Lower leg skin (tissue), 4 donors: Measurements from ENCODE around the gene BRD3. TPM values are rescaled to one million over a fixed set of nuclear protein-coding genes. Genes with fewer than 3 reads are reported as not detected.

Experiments
- DNase-seq, 2 donors: peaks; one replicate each; pipeline ENCODE4 v3.0.0-alpha.2; 2019; ENCODE audit warnings: low spot score in 2 of 2
- H3K4me3 ChIP-seq: fragments of 200-600 bp; sonication (generic); 2 replicates; pipeline ENCODE4 v1.5.1; 2017; ENCODE audit warnings: mild to moderate bottlenecking, low read depth; ENCODE audit not compliant: poor library complexity, severe bottlenecking
- POLR2A ChIP-seq, 2 donors: fragments of 450-650 bp; IDR thresholded peaks; one replicate each; pipeline ENCODE4 v1.6.1; 2016 to 2017; ENCODE audit warnings: antibody characterized with exemption in 2 of 2, mild to moderate bottlenecking in 1 of 2, moderate library complexity in 1 of 2
- WGBS, 2 donors: methylation state at CpG; one replicate each; pipeline ENCODE4 v1.1.5; 2018; 5-methylcytosine and 5-hydroxymethylcytosine counted together
- intact Hi-C: fragments of 100-400 bp; cut with DNase I; formaldehyde crosslinking; loops from one replicate; pipeline ENCODE4 v1.15.0; 2023; ENCODE audit warnings: low total_unique reads
- total RNA-seq, 4 donors: library from RNA; depleted of rRNA; stranded (reverse); fragments of >200 nt; gene quantifications; one replicate each; pipeline ENCODE4 v1.1.0, GENCODE V29; 2016
- TF ChIP-seq, protein P1 (sequence below), 3 donors: fragments of 450-650 bp; IDR thresholded peaks; one replicate each; pipeline ENCODE4 v1.5.1; 2016; ENCODE audit warnings: antibody characterized with exemption in 3 of 3, mild to moderate bottlenecking in 3 of 3, moderate library complexity in 2 of 3

Gene BRD3
- total RNA-seq, 4 donors from 2014 or later = 18.5 to 59.9 (median 26.7) TPM

- intact Hi-C loops = no loop called here
- no peak for TF ChIP-seq POLR2A (IDR thresholded peaks at IDR 0.05)
- H3K4me3 ChIP-seq = no peak overlapping the region
- 70 to 83% methylated on average over 11 to 12 of the region's 12 CpGs for WGBS, 2 donors
- DNase-seq = peak in 1 of 2 donors; percentile 83
Observed at GRCh38 chr9:134069480-134070399, 1.9 kb upstream of the BRD3 start.

DNA sequence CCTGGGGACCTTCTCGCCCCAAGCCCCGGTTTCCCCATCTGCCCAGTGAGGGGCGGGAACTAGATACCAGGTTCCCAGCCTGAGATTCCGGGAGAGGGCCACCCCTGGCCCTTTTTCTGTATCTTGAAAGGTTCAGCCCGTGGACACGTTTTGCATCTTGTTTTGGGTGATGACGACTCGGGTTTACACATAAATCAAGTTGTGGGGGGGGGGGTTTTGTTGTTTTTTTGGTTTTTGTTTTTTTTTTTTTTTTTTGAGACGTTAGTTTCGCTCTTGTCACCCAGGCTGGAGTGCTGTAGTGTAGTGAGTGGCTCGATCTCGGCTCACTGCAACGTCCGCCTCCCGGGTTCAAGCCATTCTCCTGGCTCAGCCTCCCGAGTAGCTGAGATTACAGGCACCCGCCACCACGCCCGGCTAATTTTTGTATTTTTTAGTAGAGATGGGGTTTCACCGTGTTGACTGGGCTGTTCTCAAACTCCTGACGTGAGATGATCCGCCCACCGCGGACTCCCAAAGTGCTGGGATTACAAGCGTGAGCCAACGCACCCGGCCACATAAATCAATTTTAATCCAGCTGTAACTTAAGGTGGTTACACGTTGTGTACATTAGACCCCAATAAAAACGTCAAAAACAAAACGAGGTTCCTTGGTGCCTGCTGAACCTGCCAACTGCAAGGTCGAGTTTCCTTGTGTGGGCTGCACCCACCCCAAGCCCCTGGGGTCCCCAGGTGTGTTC is 1.1 kb upstream of the BRD3 start:
- TF ChIP-seq, protein P1, sequence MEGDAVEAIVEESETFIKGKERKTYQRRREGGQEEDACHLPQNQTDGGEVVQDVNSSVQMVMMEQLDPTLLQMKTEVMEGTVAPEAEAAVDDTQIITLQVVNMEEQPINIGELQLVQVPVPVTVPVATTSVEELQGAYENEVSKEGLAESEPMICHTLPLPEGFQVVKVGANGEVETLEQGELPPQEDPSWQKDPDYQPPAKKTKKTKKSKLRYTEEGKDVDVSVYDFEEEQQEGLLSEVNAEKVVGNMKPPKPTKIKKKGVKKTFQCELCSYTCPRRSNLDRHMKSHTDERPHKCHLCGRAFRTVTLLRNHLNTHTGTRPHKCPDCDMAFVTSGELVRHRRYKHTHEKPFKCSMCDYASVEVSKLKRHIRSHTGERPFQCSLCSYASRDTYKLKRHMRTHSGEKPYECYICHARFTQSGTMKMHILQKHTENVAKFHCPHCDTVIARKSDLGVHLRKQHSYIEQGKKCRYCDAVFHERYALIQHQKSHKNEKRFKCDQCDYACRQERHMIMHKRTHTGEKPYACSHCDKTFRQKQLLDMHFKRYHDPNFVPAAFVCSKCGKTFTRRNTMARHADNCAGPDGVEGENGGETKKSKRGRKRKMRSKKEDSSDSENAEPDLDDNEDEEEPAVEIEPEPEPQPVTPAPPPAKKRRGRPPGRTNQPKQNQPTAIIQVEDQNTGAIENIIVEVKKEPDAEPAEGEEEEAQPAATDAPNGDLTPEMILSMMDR (IDR thresholded peaks at IDR 0.05) = no peak
- TF ChIP-seq POLR2A (IDR thresholded peaks at IDR 0.05) = no peak
- DNase-seq = peak in 1 of 2 donors; percentile 87
- WGBS, 2 donors = 13 to 17% methylated on average over 30 to 31 of the region's 31 CpGs
- intact Hi-C loops = no loop called here
- peak overlapping the region; percentile 65 for H3K4me3 ChIP-seq

DNA sequence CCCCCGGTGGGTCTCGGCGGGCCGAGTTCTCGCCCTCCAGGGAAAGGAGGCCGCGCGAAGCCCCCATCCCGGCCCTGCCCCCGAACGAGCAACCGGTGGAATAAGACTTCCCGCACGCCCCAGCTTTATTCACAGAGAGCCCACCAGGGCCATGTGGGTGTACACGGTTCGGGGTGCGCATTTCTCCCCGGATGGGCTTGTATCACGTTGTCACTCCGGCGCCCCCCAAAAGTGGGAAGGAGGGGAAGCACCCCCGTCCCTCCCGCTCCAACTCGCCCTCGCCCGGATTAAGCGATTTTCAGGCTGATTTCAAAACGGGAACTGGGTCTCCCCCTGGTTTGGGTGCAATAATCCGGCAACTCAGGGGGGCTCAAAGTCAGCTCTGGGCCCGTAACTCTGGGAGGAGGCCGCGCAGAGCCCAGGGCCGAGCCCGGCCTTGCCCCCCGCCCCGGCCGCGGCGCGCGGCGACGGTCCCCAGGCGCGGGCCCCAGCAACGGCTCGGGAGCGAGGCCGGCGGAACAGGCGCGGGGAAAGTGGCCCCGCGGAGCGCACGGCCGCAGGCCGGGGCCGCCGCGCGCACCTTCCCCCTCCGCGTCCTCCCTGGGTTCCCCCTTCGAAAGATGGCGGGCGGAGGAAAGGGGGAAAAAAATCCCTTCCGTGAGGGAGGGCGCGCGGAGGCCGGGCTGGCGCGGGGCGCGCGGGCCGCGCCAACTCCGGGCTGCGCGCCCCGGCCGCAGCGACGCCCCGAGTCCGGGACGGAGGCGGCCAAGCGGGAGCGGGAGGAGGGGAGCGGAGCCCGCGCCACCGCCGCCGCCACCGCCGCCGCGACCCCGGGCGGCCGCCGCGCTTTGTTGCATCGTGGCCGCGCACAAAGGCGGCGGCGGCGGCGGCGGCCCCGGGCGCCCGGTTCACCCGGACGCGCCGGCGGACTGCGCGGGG is 644 bp downstream of the BRD3 start:
- H3K4me3 ChIP-seq = peak overlapping the region; percentile 64
- peak in 1 of 2 donors; percentile 85 for DNase-seq
- intact Hi-C loops = no loop called here
- TF ChIP-seq POLR2A (IDR thresholded peaks at IDR 0.05) = no peak
- TF ChIP-seq, protein P1 (IDR thresholded peaks at IDR 0.05) = no peak
- whole genome bisulfite sequencing, 2 donors = 0% methylated on average over 30 to 89 of the region's 126 CpGs

DNA sequence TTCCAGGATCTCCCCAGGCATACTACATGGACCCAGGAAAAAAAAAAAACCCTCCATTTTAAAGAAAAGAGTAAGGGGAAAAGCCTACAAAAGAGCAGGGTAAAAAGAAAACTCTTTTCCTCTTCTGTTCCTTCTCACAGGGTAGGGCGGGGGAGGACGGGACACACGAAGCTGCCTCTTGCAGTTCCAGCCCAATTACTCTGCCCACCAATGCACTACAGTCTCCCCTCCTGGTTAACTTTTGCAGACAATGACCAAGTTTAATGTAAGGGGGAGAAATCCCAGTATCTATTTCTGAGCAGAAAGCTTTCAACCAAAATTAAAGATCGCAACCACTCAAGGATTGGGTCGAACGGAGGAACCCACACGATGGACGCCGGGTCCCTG is 1.3 kb downstream of the BRD3 start:
- peak overlapping the region; percentile 64 for H3K4me3 ChIP-seq
- intact Hi-C loops = no loop called here
- TF ChIP-seq POLR2A (IDR thresholded peaks at IDR 0.05) = no peak
- TF ChIP-seq, protein P1 (IDR thresholded peaks at IDR 0.05) = no peak
- DNase-seq = no peak
- WGBS, 2 donors = 0 to 3% methylated on average over 9 of the region's 9 CpGs

DNA sequence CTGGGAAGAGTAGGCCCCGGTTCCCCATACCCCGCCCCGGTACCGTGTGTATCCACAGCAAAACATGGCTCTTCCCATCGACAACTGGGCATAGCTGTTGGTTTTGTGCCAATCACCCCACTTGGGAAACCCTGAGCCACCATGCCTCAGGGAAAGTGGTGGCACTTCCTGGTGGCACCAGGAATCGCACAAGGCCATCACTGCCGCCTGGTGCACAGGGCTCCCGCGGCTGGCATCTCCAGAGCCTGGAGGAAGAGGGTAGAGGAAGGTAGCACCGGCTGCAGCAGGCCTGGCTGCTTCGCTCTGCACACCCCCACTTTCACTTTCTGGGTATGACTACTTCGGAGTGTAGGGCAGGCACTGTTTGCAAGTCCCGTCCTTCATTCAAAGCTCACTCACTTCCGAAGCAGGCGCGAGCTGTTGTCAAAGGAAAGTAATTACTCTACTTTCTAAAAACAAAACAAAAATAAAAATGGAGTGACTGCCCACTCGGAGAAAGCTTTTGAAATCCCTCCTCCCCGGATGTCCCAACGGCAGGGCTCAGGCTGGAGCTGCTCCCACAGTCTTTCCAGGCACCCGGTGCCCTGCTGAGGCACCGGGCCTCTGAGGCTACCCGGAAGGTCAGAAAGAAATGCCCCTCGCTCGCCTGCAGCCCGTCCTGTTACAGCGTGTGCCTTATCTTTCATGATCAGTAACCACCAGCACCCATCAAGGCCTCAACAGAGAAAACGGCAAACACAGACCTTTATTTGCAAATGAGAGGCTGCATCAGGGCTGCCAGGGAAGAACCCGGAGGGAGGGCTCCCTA is 2.0 kb downstream of the BRD3 start:
- intact Hi-C loops = no loop called here
- peak in 1 of 2 donors; percentile 85 for DNase-seq
- H3K4me3 ChIP-seq = no peak overlapping the region
- 7 to 13% methylated on average over 26 to 28 of the region's 28 CpGs for WGBS, 2 donors
- TF ChIP-seq POLR2A (IDR thresholded peaks at IDR 0.05) = no peak
- TF ChIP-seq, protein P1 (IDR thresholded peaks at IDR 0.05) = no peak
